GM23248 (cell line): ENCODE measurements around the gene KRT13.

Source experiments
- EZH2 ChIP-seq: fragments of 200-600 bp; sonication (generic); IDR thresholded peaks from 2 replicates; pipeline ENCODE4 v1.6.1; 2018; ENCODE audit warnings: antibody characterized with exemption, mild to moderate bottlenecking; ENCODE audit not compliant: insufficient read depth, poor library complexity, severe bottlenecking
- EZH2phosphoT487 ChIP-seq: fragments of 200-600 bp; sonication (generic); IDR thresholded peaks from 2 replicates; pipeline ENCODE4 v1.6.1; 2018; ENCODE audit warnings: antibody characterized with exemption, moderate library complexity, mild to moderate bottlenecking, low read depth; ENCODE audit not compliant: insufficient read depth

GRCh38 chr17:41492351-41492750, 13.1 kb downstream of the KRT13 start:
- TF ChIP-seq EZH2 (no peak), EZH2phosphoT487 (no peak)
